ENCODE measurements around the gene ARHGAP35. TPM values are rescaled to one million over a fixed set of nuclear protein-coding genes. Genes with fewer than 3 reads are reported as not detected.

ARHGAP35 gene
- total RNA-seq, 1 experiment from 2014 or later: 52.1 TPM

DNA sequence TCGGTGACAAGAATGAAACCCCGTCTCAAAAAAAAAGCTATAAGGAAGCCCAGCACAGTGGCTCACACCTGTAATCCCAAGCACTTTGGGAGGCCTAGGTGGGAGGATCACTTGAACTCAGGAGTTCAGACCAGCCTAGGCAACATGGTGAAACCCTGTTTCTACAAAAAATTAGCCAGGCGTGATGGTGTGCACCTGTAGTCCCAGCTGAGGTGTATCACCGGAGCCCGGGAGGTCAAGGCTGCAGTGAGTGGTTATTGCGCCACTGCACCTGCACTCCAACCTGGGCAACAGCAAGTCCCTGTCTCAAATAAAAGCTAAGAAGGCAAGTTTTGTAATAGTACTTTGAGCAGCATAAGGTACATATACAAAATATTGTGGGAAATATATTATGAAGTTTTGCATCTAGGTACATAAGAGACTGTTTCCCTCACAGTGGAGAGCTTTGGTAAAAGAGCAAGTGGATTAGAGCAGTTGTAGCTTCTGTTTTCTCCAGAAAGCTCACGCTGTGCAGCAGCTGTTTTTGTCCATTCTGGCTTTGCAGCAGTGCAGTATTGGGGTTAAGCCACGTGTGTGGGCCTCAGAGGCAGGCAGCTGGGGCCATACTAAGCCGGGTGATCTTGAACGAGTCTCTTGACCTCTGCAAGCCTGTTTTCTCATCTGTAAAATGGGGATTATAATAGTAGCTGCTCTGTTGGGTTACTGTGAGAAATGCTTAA lies 35.4 kb downstream of the ARHGAP35 start:
- no peak overlapping the region for H3K27ac Mint-ChIP-seq (ENCODE audit: low read depth, unreplicated experiment)

DNA sequence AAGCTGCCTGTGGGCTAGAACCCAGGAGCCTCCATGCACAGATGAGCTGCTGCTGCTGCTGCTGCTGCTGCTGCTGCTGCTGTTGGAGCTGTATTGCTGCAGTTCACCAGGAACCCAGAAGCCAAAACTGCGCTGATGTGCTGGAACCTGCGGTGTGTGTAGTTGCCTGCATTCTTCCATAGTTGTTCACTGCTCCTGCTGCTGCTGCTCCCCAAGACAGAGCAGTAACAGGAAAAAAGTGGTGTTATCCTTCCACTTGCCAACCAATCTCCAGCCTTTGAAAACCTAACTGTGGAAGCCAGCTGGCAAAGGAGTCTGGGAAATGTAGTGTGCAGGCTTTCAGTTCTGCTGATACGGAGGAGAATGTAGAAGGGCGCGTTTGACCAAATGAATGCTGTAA lies 37.9 kb downstream of the ARHGAP35 start:
- POLR2A ChIA-PET: interaction anchor here (0.5 to 1.8 kb wide), 4 partner anchors 26 to 241 kb away, joined by 3 to 6 read pairs (median 4); no protein-coding TSS in a partner anchor
- CTCF ChIA-PET: interaction anchor here (0.8 to 1.4 kb wide), 3 partner anchors 10 to 93 kb away, joined by 3 read pairs; no protein-coding TSS in a partner anchor
- no TSS peak for BruUV-seq (replicated peaks)
- Mint-ChIP-seq H3K4me1 (ENCODE audit: insufficient read depth, unreplicated experiment) (peaks cover 48% of the 10 kb centered on the region), H3K27me3 (ENCODE audit: insufficient read depth, unreplicated experiment) (no peaks in the 10 kb centered on the region), H3K9me3 (ENCODE audit: unreplicated experiment) (no peaks in the 10 kb centered on the region), H3K36me3 (ENCODE audit: insufficient read depth, unreplicated experiment) (peaks cover 7% of the 10 kb centered on the region), H3K4me3 (ENCODE audit: unreplicated experiment) (peak overlapping the region; percentile 3), H3K27ac (ENCODE audit: low read depth, unreplicated experiment) (peak overlapping the region; percentile 4)
- intact Hi-C loops (cut with micrococcal nuclease): no loop called here
- TF ChIP-seq CTCF (IDR thresholded peaks at IDR 0.05; ENCODE audit: unreplicated experiment): no peak
- DNase-seq (ENCODE audit: unreplicated experiment): no peak

More for the DNA sequence above, 35.4 kb downstream of the ARHGAP35 start:
- Mint-ChIP-seq H3K27me3 (ENCODE audit: insufficient read depth, unreplicated experiment) (no peaks in the 10 kb centered on the region), H3K4me1 (ENCODE audit: insufficient read depth, unreplicated experiment) (peaks cover 35% of the 10 kb centered on the region), H3K36me3 (ENCODE audit: insufficient read depth, unreplicated experiment) (peaks cover 11% of the 10 kb centered on the region), H3K9me3 (ENCODE audit: unreplicated experiment) (no peaks in the 10 kb centered on the region), H3K4me3 (ENCODE audit: unreplicated experiment) (no peak overlapping the region)
- no peak for TF ChIP-seq CTCF (IDR thresholded peaks at IDR 0.05; ENCODE audit: unreplicated experiment)
- ChIA-PET POLR2A (interaction anchor here (0.6 to 2.2 kb wide), 3 partner anchors 26 to 117 kb away, joined by 3 to 17 read pairs (median 5); no protein-coding TSS in a partner anchor), CTCF (interaction anchor here (1.1 kb wide), 1 partner anchor 95 kb away, joined by 3 read pairs; no protein-coding TSS in a partner anchor)
- intact Hi-C loops (cut with micrococcal nuclease): no loop called here
- DNase-seq (ENCODE audit: unreplicated experiment): no peak
- no TSS peak for BruUV-seq (replicated peaks)

DNA sequence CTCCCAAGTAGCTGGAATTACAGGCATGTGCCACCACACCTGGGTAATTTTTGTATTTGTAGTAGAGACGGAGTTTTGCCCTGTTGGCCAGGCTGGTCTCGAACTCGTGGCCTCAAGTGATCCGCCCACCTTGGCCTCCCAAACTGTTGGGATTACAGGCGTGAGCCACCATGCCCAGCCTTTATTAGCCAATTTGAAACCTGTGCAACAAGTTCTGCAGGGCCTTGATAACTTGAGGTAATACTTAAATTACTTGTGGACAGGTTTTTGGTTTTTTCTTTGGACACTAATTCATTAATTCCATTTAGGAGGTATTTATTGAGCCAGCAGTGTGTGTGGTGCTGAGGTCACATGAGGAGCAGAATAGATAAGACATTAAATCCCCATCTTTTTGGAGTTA lies 39.5 kb downstream of the ARHGAP35 start:
- intact Hi-C loops (cut with micrococcal nuclease): no loop called here
- ChIA-PET POLR2A (interaction anchor here (1.8 kb wide), 1 partner anchor 41 kb away, joined by 4 read pairs; no protein-coding TSS in a partner anchor), CTCF (interaction anchor here (1.3 kb wide), 1 partner anchor 8 kb away, joined by 7 read pairs; no protein-coding TSS in a partner anchor)
- Mint-ChIP-seq H3K9me3 (ENCODE audit: unreplicated experiment) (no peaks in the 10 kb centered on the region), H3K27me3 (ENCODE audit: insufficient read depth, unreplicated experiment) (no peaks in the 10 kb centered on the region), H3K4me1 (ENCODE audit: insufficient read depth, unreplicated experiment) (peaks cover 49% of the 10 kb centered on the region), H3K4me3 (ENCODE audit: unreplicated experiment) (no peak overlapping the region), H3K27ac (ENCODE audit: low read depth, unreplicated experiment) (peak overlapping the region; percentile 78), H3K36me3 (ENCODE audit: insufficient read depth, unreplicated experiment) (peaks cover 14% of the 10 kb centered on the region)
- no peak for DNase-seq (ENCODE audit: unreplicated experiment)
- no TSS peak for BruUV-seq (replicated peaks)
- TF ChIP-seq CTCF (IDR thresholded peaks at IDR 0.05; ENCODE audit: unreplicated experiment): no peak

- DNase-seq (ENCODE audit: unreplicated experiment): peak; percentile 31
- no peak for TF ChIP-seq CTCF (IDR thresholded peaks at IDR 0.05; ENCODE audit: unreplicated experiment)
- H3K4me3 Mint-ChIP-seq (ENCODE audit: unreplicated experiment): no peak overlapping the region
- H3K27ac Mint-ChIP-seq (ENCODE audit: low read depth, unreplicated experiment): peak overlapping the region; percentile 57
- intact Hi-C loops (cut with micrococcal nuclease): no loop called here
- no peaks in the 10 kb centered on the region for H3K9me3 Mint-ChIP-seq (ENCODE audit: unreplicated experiment)
- H3K27me3 Mint-ChIP-seq (ENCODE audit: insufficient read depth, unreplicated experiment): no peaks in the 10 kb centered on the region
- no TSS peak for BruUV-seq (replicated peaks)
- ChIA-PET CTCF (interaction anchor here (0.6 to 1.8 kb wide), 2 partner anchors 28 to 89 kb away, joined by 3 to 5 read pairs; no protein-coding TSS in a partner anchor), POLR2A (interaction anchor here (0.6 to 1.7 kb wide), 8 partner anchors 11 to 62 kb away, joined by 3 to 5 read pairs (median 3); no protein-coding TSS in a partner anchor)
- peaks cover 49% of the 10 kb centered on the region for H3K4me1 Mint-ChIP-seq (ENCODE audit: insufficient read depth, unreplicated experiment)
- H3K36me3 Mint-ChIP-seq (ENCODE audit: insufficient read depth, unreplicated experiment): peaks cover 14% of the 10 kb centered on the region
Measured at GRCh38 chr19:46901701-46902401, 41.1 kb downstream of the ARHGAP35 start.
